Measurements from ENCODE around the gene GNAT3.

GNAT3 gene

GRCh38 chr7:80417211-80417793 is 94.6 kb downstream of the GNAT3 start:
- no peak for DNase-seq (ENCODE audit: low read depth in 2 of 2)

- DNase-seq (ENCODE audit: low read depth in 2 of 2): no peak
Measured at GRCh38 chr7:80415522-80415921, 96.3 kb downstream of the GNAT3 start.

DNA sequence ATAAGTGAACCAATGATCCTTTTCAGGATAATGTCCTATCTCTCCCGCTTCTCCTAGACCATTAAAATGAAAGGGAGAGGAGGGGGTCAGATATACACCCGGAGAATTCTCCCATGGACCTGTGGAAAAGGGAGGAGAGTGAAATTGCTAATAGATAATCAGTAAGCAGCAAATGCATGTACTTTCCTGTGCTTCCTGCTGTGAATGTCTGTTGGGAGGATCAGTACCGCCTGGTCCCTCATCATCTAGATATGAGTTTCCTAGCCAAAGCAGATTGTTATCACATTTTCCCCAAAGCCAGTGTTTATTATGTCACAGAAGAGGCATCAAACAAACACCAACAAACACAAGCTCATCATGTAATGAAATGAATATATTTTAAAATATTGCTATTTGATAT is 96.8 kb downstream of the GNAT3 start:
- no peak for DNase-seq (ENCODE audit: low read depth in 2 of 2)

GRCh38 chr7:80414331-80414730 is 97.5 kb downstream of the GNAT3 start:
- DNase-seq (ENCODE audit: low read depth in 2 of 2): no peak

GRCh38 chr7:80413383-80413945 is 98.4 kb downstream of the GNAT3 start:
- DNase-seq (ENCODE audit: low read depth in 2 of 2): no peak

- no peak for DNase-seq (ENCODE audit: low read depth in 2 of 2)
Measured at GRCh38 chr7:80412842-80413241, 99.0 kb downstream of the GNAT3 start.

- no peak for DNase-seq (ENCODE audit: low read depth in 2 of 2)
Measured at GRCh38 chr7:80411621-80412020, 100.2 kb downstream of the GNAT3 start.

GRCh38 chr7:80410081-80410480 is 101.8 kb downstream of the GNAT3 start:
- DNase-seq (ENCODE audit: low read depth in 2 of 2): no peak

Measured in stimulated activated CD8-positive, alpha-beta memory T cell treated with anti-CD3 and anti-CD28 coated beads, Interleukin-2, amount 100 ng/mL, for 1 hour (primary cell).